BJ (cell line): ENCODE results near the gene MT3. TPM values are rescaled to one million over a fixed set of nuclear protein-coding genes. Genes with fewer than 3 reads are reported as not detected.

Experiments
- CTCF ChIA-PET: fragments of 350-600 bp; formaldehyde crosslinking; extraction: SDS; loops from one replicate; lab custom pipeline; 2021; ENCODE audit warnings: antibody characterized with exemption, inconsistent platforms; lab: Yijun Ruan, JAX
- POLR2A ChIA-PET: fragments of 300-600 bp; sonication (Branson Sonifier 250); formaldehyde crosslinking; extraction: SDS; loops from one replicate; lab custom pipeline; 2021; ENCODE audit warnings: antibody characterized with exemption; lab: Charles Lee
- DNase-seq: peaks from one replicate; pipeline ENCODE4 v3.0.0-alpha.2; 2011; ENCODE audit warnings: low read depth
- H3K27me3 ChIP-seq: 2 replicates; pipeline ENCODE4 v1.6.0; 2011; ENCODE audit warnings: low read length; ENCODE audit not compliant: control insufficient read depth, insufficient read depth
- H3K36me3 ChIP-seq: 2 replicates; pipeline ENCODE4 v1.5.1; 2011; ENCODE audit warnings: low read length; ENCODE audit not compliant: control insufficient read depth, insufficient read depth
- H3K4me3 ChIP-seq: 2 replicates; pipeline ENCODE4 v1.5.1; 2011; ENCODE audit warnings: low read depth, mild to moderate bottlenecking, control low read depth, low read length
- polyA plus RNA-seq: library from polyadenylated mRNA; depleted of rRNA; stranded (reverse); fragments of >200 nt; gene quantifications from 2 replicates; pipeline ENCODE4 v1.2.3, GENCODE V29; 2011
- TF ChIP-seq, protein P1 (sequence below): IDR thresholded peaks from 2 replicates; pipeline ENCODE4 v1.5.1; 2011; ENCODE audit warnings: low read depth, mild to moderate bottlenecking, control low read depth, inconsistent platforms, low read length, moderate library complexity; ENCODE audit not compliant: insufficient read depth

The MT3 gene
- polyA plus RNA-seq, 1 experiment: not detected

DNA sequence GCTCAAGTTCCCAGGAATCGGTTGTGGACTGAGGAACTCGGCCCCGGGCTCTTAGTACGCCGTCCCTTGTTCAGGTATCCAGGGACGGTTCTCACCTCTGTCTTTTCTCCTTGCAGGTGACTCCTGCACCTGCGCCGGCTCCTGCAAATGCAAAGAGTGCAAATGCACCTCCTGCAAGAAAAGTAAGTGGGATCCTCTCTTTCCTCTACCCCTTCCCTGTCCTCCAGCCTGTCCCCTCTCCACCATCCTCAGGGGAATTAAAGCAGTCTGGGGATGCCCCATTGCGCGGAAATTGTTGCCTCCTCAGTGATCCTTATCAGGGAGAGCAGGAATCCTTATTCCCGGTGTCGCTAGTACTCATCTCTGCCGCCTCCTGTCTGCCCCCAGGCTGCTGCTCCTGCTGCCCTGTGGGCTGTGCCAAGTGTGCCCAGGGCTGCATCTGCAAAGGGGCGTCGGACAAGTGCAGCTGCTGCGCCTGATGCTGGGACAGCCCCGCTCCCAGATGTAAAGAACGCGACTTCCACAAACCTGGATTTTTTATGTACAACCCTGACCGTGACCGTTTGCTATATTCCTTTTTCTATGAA, 19.6 kb downstream of the MT3 start:
- CTCF ChIA-PET: interaction anchor here (0.9 to 1.9 kb wide), 5 partner anchors 20 to 93 kb away, joined by 4 to 9 read pairs (median 4); no protein-coding TSS in a partner anchor
- no peaks in the 10 kb centered on the region for H3K27me3 ChIP-seq
- no peaks in the 10 kb centered on the region for H3K36me3 ChIP-seq
- peak overlapping the region; percentile 84 for H3K4me3 ChIP-seq
- no peak for DNase-seq
- TF ChIP-seq, protein P1, sequence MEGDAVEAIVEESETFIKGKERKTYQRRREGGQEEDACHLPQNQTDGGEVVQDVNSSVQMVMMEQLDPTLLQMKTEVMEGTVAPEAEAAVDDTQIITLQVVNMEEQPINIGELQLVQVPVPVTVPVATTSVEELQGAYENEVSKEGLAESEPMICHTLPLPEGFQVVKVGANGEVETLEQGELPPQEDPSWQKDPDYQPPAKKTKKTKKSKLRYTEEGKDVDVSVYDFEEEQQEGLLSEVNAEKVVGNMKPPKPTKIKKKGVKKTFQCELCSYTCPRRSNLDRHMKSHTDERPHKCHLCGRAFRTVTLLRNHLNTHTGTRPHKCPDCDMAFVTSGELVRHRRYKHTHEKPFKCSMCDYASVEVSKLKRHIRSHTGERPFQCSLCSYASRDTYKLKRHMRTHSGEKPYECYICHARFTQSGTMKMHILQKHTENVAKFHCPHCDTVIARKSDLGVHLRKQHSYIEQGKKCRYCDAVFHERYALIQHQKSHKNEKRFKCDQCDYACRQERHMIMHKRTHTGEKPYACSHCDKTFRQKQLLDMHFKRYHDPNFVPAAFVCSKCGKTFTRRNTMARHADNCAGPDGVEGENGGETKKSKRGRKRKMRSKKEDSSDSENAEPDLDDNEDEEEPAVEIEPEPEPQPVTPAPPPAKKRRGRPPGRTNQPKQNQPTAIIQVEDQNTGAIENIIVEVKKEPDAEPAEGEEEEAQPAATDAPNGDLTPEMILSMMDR: 0 out of 2 replicates have a peak, but pooled peaks have one; percentile 2
- POLR2A ChIA-PET: interaction anchor here (1.0 to 1.1 kb wide), 2 partner anchors 17 to 158 kb away, joined by 5 to 6 read pairs; partner anchors contain the start of gene MT1E

DNA sequence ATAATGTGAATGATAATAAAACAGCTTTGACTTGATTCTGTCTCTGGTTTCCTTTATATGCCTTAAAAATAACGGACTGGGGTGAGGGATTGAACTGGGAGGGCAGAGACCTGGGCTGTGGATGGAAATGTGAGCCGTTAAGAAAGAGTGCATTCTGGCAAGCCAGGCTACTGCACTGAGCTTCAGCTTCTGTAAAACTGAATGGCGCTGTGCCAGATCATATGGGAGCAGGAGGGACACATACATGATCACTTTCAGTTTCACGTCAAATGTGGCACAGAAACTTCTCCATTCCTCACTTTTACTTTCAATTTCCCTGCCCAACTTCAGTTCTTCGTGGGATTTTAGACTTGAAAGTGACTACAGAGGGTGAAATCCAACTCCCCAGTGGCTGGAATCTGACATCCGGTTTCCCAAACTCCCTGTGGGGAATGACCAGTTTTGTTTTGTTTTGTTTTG, 20.2 kb downstream of the MT3 start:
- Histone ChIP-seq H3K27me3 (no peaks in the 10 kb centered on the region), H3K4me3 (peak overlapping the region; percentile 84), H3K36me3 (no peaks in the 10 kb centered on the region)
- TF ChIP-seq, protein P1: no peak
- POLR2A ChIA-PET: no interaction called here
- no peak for DNase-seq
- CTCF ChIA-PET: interaction anchor here (0.9 to 1.9 kb wide), 4 partner anchors 19 to 92 kb away, joined by 4 to 9 read pairs (median 4); no protein-coding TSS in a partner anchor

DNA sequence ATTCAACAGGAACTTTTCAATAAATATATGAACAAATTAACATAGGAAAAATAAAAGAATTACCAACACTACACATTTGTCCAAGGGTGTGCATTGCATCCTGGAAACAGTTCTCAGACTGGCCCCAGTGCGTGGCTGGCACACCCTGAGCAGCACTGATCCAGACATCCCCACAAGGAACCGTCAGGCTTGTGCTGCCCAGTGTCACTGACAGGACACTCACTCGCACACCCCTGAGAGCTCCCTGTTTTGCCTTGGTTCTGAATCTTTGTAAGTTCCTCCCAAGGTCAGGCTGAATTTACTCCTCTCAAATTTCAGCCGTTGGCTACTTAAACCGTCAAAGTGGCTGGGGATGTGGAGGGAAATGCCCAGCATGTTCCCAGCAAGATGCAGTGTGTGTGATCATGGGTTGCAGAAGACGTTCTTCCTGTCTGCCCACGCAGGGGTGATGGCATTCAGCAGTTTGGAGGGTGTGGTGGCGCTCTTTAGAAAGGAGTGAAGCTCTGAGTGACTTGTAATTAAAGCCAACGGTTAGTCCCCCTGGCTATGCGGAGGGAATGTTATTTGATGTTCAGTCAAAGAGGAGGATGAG, 20.8 kb downstream of the MT3 start:
- CTCF ChIA-PET: interaction anchor here (0.6 to 1.9 kb wide), 5 partner anchors 9 to 91 kb away, joined by 3 to 9 read pairs (median 4); no protein-coding TSS in a partner anchor
- peak; percentile 84 for DNase-seq
- peak overlapping the region; percentile 84 for H3K4me3 ChIP-seq
- H3K36me3 ChIP-seq: no peaks in the 10 kb centered on the region
- POLR2A ChIA-PET: interaction anchor here (0.6 kb wide), 1 partner anchor 15 kb away, joined by 3 read pairs; the partner anchor contains the start of gene MT1E
- no peaks in the 10 kb centered on the region for H3K27me3 ChIP-seq
- TF ChIP-seq, protein P1: 0 out of 2 replicates have a peak, but pooled peaks have one; percentile 7

DNA sequence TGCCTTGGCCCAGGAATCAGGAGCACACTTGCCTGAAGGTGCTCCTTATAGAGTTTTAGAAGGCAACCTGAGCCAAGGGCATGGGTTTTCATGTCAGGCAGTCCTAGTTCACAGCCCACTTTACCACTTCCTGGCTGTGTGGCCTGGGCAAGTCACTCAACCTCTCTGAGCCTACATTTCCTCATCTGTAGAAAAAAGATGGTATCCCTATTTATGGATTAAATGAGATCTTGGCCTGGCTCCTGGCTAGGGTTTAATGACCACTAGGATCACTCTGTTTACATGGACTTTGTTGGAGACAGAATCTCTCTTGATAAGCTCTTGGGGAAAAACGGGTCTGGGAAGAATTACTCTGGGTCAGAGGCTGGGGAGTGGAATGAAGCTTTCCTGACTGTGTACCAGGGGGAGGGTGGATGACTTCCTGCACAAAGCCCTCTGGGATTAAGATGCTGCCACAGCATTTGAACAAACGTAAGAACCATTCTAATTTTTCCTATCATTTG, 21.3 kb downstream of the MT3 start:
- DNase-seq: no peak
- TF ChIP-seq, protein P1: no peak
- ChIA-PET CTCF (interaction anchor here (0.6 to 1.9 kb wide), 6 partner anchors 10 to 91 kb away, joined by 3 to 9 read pairs (median 4); partner anchors contain the start of gene MT1E), POLR2A (interaction anchor here (0.6 kb wide), 1 partner anchor 15 kb away, joined by 3 read pairs; the partner anchor contains the start of gene MT1E)
- Histone ChIP-seq H3K27me3 (no peaks in the 10 kb centered on the region), H3K4me3 (peak overlapping the region; percentile 84; the same call in 1 of the 2 replicates), H3K36me3 (no peaks in the 10 kb centered on the region)
